Kidney tubule cell (primary cell): ENCODE measurements around the gene ABCA2.

Experiments
- DNase-seq: peaks from one replicate; pipeline ENCODE4 v3.0.0-alpha.2; 2018; ENCODE audit warnings: low spot score

ABCA2 gene

GRCh38 chr9:137030538-137031527 is 2.8 kb upstream of the ABCA2 start:
- no peak for DNase-seq

GRCh38 chr9:137030006-137030405 is 2.0 kb upstream of the ABCA2 start:
- DNase-seq: no peak

GRCh38 chr9:137029058-137029936 is 1.3 kb upstream of the ABCA2 start:
- peak; percentile 63 for DNase-seq

- peak; percentile 59 for DNase-seq
Measured at GRCh38 chr9:137028263-137029057, 423 bp upstream of the ABCA2 start.

- no peak for DNase-seq
Measured at GRCh38 chr9:137026828-137027227, 1.2 kb downstream of the ABCA2 start.

- DNase-seq: no peak
Measured at GRCh38 chr9:137026384-137026783, 1.7 kb downstream of the ABCA2 start.

GRCh38 chr9:137025517-137025966 is 2.5 kb downstream of the ABCA2 start:
- peak; percentile 74 for DNase-seq

GRCh38 chr9:137023583-137023991 is 4.5 kb downstream of the ABCA2 start:
- no peak for DNase-seq

- DNase-seq: no peak
Measured at GRCh38 chr9:137023157-137023556, 4.9 kb downstream of the ABCA2 start.

- no peak for DNase-seq
Measured at GRCh38 chr9:137022662-137023008, 5.4 kb downstream of the ABCA2 start.

GRCh38 chr9:137021979-137022661 is 5.9 kb downstream of the ABCA2 start:
- DNase-seq: peak; percentile 87

- DNase-seq: no peak
Measured at GRCh38 chr9:137021568-137021978, 6.5 kb downstream of the ABCA2 start.

- no peak for DNase-seq
Measured at GRCh38 chr9:137020771-137021567, 7.1 kb downstream of the ABCA2 start.

- DNase-seq: no peak
Measured at GRCh38 chr9:137019891-137020683, 8.0 kb downstream of the ABCA2 start.

- no peak for DNase-seq
Measured at GRCh38 chr9:137018761-137019559, 9.1 kb downstream of the ABCA2 start.

- no peak for DNase-seq
Measured at GRCh38 chr9:137017791-137018497, 10.1 kb downstream of the ABCA2 start.

GRCh38 chr9:137017071-137017470 is 11.0 kb downstream of the ABCA2 start:
- DNase-seq: no peak

- DNase-seq: no peak
Measured at GRCh38 chr9:137016436-137016835, 11.6 kb downstream of the ABCA2 start.
